Skeletal muscle tissue (tissue), 4 donors: ENCODE data around the gene AFAP1. TPM values are rescaled to one million over a fixed set of nuclear protein-coding genes. Genes with fewer than 3 reads are reported as not detected.

Source experiments
- H3K27ac ChIP-seq: one replicate; pipeline ENCODE4 v1.7.0; 2013; ENCODE audit warnings: mild to moderate bottlenecking, low read depth, low read length, inconsistent platforms
- H3K27me3 ChIP-seq, 3 donors: one replicate each; pipeline ENCODE4 v1.7.0; 2013; ENCODE audit warnings: low read length in 3 of 3; ENCODE audit not compliant: control insufficient read depth in 3 of 3, insufficient read depth in 3 of 3
- H3K36me3 ChIP-seq, 3 donors: one replicate each; pipeline ENCODE4 v1.7.0; 2013; ENCODE audit warnings: low read length in 3 of 3; ENCODE audit not compliant: control insufficient read depth in 3 of 3, insufficient read depth in 3 of 3
- H3K4me1 ChIP-seq, 3 donors: one replicate each; pipeline ENCODE4 v1.7.0; 2013; ENCODE audit warnings: low read length in 3 of 3, mild to moderate bottlenecking in 3 of 3; ENCODE audit not compliant: control insufficient read depth in 3 of 3, insufficient read depth in 3 of 3
- H3K4me3 ChIP-seq, 3 donors: one replicate each; pipeline ENCODE4 v1.7.0; 2013; ENCODE audit warnings: low read length in 3 of 3
- H3K9ac ChIP-seq, 3 donors: one replicate each; pipeline ENCODE4 v1.7.0; 2013; ENCODE audit warnings: low read length in 3 of 3, mild to moderate bottlenecking in 3 of 3, moderate library complexity in 2 of 3, low read depth in 1 of 3
- H3K9me3 ChIP-seq, 3 donors: one replicate each; pipeline ENCODE4 v1.7.0; 2013; ENCODE audit warnings: low read length in 3 of 3; ENCODE audit not compliant: control insufficient read depth in 3 of 3
- total RNA-seq: library from RNA; depleted of rRNA; stranded (reverse); fragments of >200 nt; gene quantifications from one replicate; pipeline ENCODE4 v1.2.3, GENCODE V29; 2014
- donor health status: Osteomylitis.

The AFAP1 gene
- total RNA-seq, 1 donor from 2014 or later, result 29.2 TPM

DNA sequence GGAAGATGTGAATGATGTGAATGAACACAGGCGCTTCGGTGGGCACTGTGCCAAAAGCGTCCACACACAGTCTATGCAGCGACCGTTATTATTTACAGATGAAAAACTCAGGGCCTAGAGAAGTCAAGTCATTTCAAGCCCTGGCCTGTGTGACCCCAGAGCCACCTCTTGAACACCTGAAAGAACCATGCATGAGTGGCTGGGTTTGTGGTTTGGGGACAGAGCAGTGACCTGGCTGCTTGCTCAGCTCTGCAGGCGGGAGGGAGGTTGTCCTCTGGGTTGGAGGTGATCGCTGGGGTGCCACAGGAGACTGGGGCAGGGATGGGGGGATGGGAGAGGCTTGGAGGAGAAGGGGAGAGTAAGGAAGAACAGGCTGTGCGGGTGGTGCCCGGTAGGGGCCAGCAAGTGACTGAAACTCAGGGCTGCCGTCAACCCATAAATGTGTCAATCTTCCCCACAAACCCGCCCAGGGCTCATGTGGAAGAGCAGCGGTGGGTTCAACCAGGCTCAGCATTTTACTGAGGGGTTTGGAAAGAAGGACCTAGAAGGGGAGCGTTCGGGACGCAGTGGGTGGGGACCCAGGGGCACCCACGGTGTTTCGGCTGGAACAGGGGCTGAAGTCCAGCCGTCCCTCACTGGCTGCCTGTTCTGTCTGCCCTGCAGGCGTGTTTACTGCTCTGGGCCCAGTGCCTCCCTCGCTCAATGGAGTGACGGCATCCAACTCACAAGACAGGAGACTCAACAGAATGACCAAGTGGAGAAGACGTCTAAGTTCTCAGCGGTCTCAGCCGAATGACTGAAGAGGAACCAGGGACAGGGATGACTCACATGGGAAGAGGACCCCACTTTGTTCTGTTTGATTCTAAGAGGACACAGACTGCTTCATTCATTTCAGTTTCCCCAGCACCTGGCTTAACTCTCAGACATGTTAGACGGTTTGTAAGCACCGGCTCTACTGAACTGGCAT is 167.8 kb downstream of the AFAP1 start:
- Histone ChIP-seq H3K36me3 (peaks cover 24 to 52% (median 26%) of the 10 kb centered on the region in 3 donors), H3K27ac (no peak overlapping the region), H3K4me3 (no peak overlapping the region), H3K27me3 (no peaks in the 10 kb centered on the region), H3K9me3 (no peaks in the 10 kb centered on the region), H3K4me1 (no peaks in the 10 kb centered on the region), H3K9ac (no peak overlapping the region)

GRCh38 chr4:7771056-7771455 is 168.6 kb downstream of the AFAP1 start:
- Histone ChIP-seq H3K9me3 (no peaks in the 10 kb centered on the region), H3K9ac (no peak overlapping the region), H3K27ac (no peak overlapping the region), H3K36me3 (peaks cover 26 to 57% (median 28%) of the 10 kb centered on the region in 3 donors), H3K4me3 (no peak overlapping the region), H3K4me1 (no peaks in the 10 kb centered on the region), H3K27me3 (no peaks in the 10 kb centered on the region)

GRCh38 chr4:7770224-7771050 is 169.2 kb downstream of the AFAP1 start:
- Histone ChIP-seq H3K27me3 (no peaks in the 10 kb centered on the region), H3K9ac (no peak overlapping the region), H3K4me1 (no peaks in the 10 kb centered on the region), H3K36me3 (peaks cover 26 to 61% (median 28%) of the 10 kb centered on the region in 3 donors), H3K4me3 (no peak overlapping the region), H3K9me3 (no peaks in the 10 kb centered on the region), H3K27ac (no peak overlapping the region)

DNA sequence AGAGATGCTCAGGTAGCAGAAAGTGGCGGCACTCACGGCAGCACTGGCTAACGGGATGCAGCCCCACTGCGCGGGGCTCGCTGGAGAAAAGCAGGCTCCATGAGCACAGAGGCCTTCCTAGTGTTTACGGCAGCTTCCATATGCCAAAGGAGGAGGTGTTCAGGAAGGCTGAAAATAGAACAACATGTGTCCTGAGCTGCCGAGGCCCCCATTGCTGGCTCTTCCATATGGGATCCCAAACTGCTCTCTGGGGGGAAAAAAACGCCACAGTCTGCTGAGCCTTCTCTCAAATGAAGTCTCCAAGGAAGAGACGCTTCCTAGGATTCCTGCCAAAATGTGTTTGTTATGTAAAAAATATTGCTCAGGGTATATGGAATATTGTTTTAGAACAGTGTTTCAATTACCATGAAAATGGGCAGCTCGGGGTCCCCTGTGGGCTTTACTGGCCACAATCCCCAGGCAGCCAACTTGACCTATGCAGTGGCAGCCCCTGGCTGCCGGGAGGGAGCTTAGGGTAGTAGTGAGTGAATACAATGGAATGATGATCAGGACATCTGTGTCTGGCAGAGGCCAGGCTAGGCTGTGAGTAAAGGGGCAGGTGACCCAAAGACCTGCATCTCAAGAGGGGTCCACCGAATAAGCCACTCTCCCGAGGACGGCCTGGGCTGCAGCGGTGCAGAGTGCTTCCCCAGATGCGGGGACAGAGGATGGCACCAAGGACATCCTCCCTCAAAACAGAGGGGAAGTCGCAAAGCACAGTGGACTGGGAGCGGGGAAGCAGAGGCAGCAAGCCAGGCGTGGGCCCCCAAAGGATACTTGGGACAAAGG is 170.1 kb downstream of the AFAP1 start:
- Histone ChIP-seq H3K36me3 (peaks cover 28 to 65% (median 29%) of the 10 kb centered on the region in 3 donors), H3K4me3 (no peak overlapping the region), H3K27me3 (no peaks in the 10 kb centered on the region), H3K9me3 (no peaks in the 10 kb centered on the region), H3K4me1 (no peaks in the 10 kb centered on the region), H3K27ac (no peak overlapping the region), H3K9ac (no peak overlapping the region)

GRCh38 chr4:7768736-7769135 is 170.9 kb downstream of the AFAP1 start:
- Histone ChIP-seq H3K4me3 (no peak overlapping the region), H3K4me1 (no peaks in the 10 kb centered on the region), H3K27me3 (no peaks in the 10 kb centered on the region), H3K9me3 (no peaks in the 10 kb centered on the region), H3K9ac (no peak overlapping the region), H3K36me3 (peaks cover 23 to 60% (median 26%) of the 10 kb centered on the region in 3 donors), H3K27ac (no peak overlapping the region)

- no peak overlapping the region for H3K27ac ChIP-seq
- H3K27me3 ChIP-seq, result no peaks in the 10 kb centered on the region
- H3K36me3 ChIP-seq, result peaks cover 20 to 58% (median 28%) of the 10 kb centered on the region in 3 donors
- H3K4me1 ChIP-seq, result no peaks in the 10 kb centered on the region
- no peaks in the 10 kb centered on the region for H3K9me3 ChIP-seq
- H3K9ac ChIP-seq, result no peak overlapping the region
- no peak overlapping the region for H3K4me3 ChIP-seq
Observed at GRCh38 chr4:7767966-7768365, 171.7 kb downstream of the AFAP1 start.

GRCh38 chr4:7767526-7767925 is 172.1 kb downstream of the AFAP1 start:
- Histone ChIP-seq H3K4me3 (no peak overlapping the region), H3K27ac (no peak overlapping the region), H3K27me3 (no peaks in the 10 kb centered on the region), H3K9me3 (no peaks in the 10 kb centered on the region), H3K4me1 (no peaks in the 10 kb centered on the region), H3K9ac (no peak overlapping the region), H3K36me3 (peaks cover 18 to 54% (median 28%) of the 10 kb centered on the region in 3 donors)

DNA sequence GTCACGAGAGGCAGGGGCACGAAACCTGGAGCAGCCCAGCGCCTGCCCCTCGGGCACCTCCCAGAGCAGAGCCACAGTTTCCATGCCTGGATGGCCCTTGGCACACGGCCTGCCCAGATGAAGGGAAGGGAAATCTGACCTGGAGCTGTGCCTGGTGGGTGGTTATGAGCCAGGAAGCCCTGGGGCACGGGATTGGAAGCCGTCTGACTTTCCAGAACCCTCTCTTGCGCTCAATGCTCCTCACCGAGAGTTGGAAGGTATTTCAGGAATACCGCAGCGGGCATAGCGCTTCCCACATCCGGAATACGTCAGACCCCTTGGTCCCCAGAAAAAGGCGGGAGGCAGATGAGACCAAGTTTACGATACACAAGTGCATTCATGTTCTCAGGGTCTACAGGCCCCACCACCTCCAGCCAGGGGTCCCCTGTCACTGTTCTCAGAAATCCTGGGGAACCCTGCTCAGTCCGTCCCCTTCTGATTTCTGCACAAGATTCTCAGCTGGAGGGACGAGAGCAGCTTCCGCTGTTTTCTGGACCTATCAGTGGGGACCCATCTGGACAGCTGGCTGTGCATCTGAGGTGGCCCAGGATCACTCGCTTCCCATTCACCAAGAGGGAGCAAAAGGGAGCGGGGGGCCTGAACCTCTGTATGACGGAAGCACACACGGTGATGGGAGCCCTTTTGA is 172.9 kb downstream of the AFAP1 start:
- peaks cover 0 to 2% (median 0%) of the 10 kb centered on the region in 3 donors for H3K4me1 ChIP-seq
- H3K27me3 ChIP-seq, result no peaks in the 10 kb centered on the region
- H3K36me3 ChIP-seq, result peaks cover 21 to 48% (median 26%) of the 10 kb centered on the region in 3 donors
- H3K27ac ChIP-seq, result no peak overlapping the region
- H3K4me3 ChIP-seq, result no peak overlapping the region
- H3K9me3 ChIP-seq, result no peaks in the 10 kb centered on the region
- no peak overlapping the region for H3K9ac ChIP-seq

GRCh38 chr4:7766086-7766485 is 173.6 kb downstream of the AFAP1 start:
- no peak overlapping the region for H3K4me3 ChIP-seq
- H3K27ac ChIP-seq, result no peak overlapping the region
- H3K9ac ChIP-seq, result no peak overlapping the region
- peaks cover 21 to 45% (median 24%) of the 10 kb centered on the region in 3 donors for H3K36me3 ChIP-seq
- peaks cover 0 to 3% (median 0%) of the 10 kb centered on the region in 3 donors for H3K4me1 ChIP-seq
- no peaks in the 10 kb centered on the region for H3K9me3 ChIP-seq
- no peaks in the 10 kb centered on the region for H3K27me3 ChIP-seq
